Right lobe of liver (tissue), 6 donors: Measurements from ENCODE around the gene RASAL1. TPM values are rescaled to one million over a fixed set of nuclear protein-coding genes. Genes with fewer than 3 reads are reported as not detected.
"Not testable (repeated sequence)": the region's sequence is repeated elsewhere in the genome, so short reads cannot be mapped to it uniquely, and the experiment has no call there.

Experiments
- ATAC-seq, 4 donors: fragments of 200-7000 bp; cut with Tn5 transposase; one replicate each; pipeline ENCODE4 v1.9.1; 2020; ENCODE audit warnings: mild to moderate bottlenecking in 4 of 4, moderate library complexity in 4 of 4
- DNase-seq, 3 donors: peaks; one replicate each; pipeline ENCODE4 v3.0.0-alpha.2; 2020
- H3K27ac ChIP-seq, 3 donors: fragments of 200-600 bp; one replicate each; pipeline ENCODE4 v1.8.0; 2022
- H3K27me3 ChIP-seq, 2 donors: fragments of 200-600 bp; one replicate each; pipeline ENCODE4 v1.8.0; 2022
- H3K36me3 ChIP-seq, 4 donors: fragments of 200-600 bp; sonication (generic) in 1 of 4; one replicate each; pipeline versions ENCODE4 v1.5.1 to v1.8.0; 2017 to 2022; ENCODE audit warnings: control low read depth in 1 of 4
- H3K4me1 ChIP-seq, 4 donors: fragments of 200-600 bp; sonication (generic) in 1 of 4; one replicate each; pipeline versions ENCODE4 v1.5.1 to v1.8.0; 2017 to 2022; ENCODE audit warnings: control low read depth in 1 of 4
- H3K4me3 ChIP-seq, 3 donors: fragments of 200-600 bp; one replicate each; pipeline ENCODE4 v1.8.0; 2022
- H3K9me3 ChIP-seq, 4 donors: fragments of 200-600 bp; sonication (generic) in 1 of 4; one replicate each; pipeline versions ENCODE4 v1.5.1 to v1.8.0; 2017 to 2022; ENCODE audit warnings: control low read depth in 1 of 4
- POLR2A ChIP-seq: fragments of 450-650 bp; IDR thresholded peaks from one replicate; pipeline ENCODE4 v1.6.1; 2017; ENCODE audit warnings: antibody characterized with exemption, mild to moderate bottlenecking
- WGBS: methylation state at CpG from one replicate; pipeline ENCODE4 v1.1.6; 2018; ENCODE audit warnings: low coverage, low lambda C conversion rate; ENCODE audit not compliant: insufficient coverage; ENCODE audit errors: missing lambda C conversion rate; 5-methylcytosine and 5-hydroxymethylcytosine counted together
- intact Hi-C, 2 donors: fragments of 100-400 bp; cut with DNase I; formaldehyde crosslinking; loops; one replicate each; pipeline versions ENCODE4 v1.11.2 to v1.14.1; 2022
- total RNA-seq, 6 experiments: library from RNA; depleted of rRNA in 2 of 6; stranded (reverse); fragments of >200 nt in 2 of 6; fragmentation: NEBNext Ultra II Directional in 3 of 6; extraction: Animal tissue kit (Norgen Biotek cat#: 25700) in 3 of 6; gene quantifications; one replicate each; pipeline versions ENCODE4 v1.1.0 to v1.2.4, GENCODE V29; 2016 to 2023
- TF ChIP-seq, protein P1 (sequence below), 4 donors: fragments of 200-600 bp in 3 of 4; fragments of 450-650 bp in 1 of 4; IDR thresholded peaks; one replicate each; pipeline versions ENCODE4 v1.5.1 to v1.8.0; 2016 to 2022; ENCODE audit warnings: antibody characterized with exemption in 4 of 4, mild to moderate bottlenecking in 2 of 4
- donor health status: DM: no; HTN: yes; CAD: no.
- donor health status: DM: no; HTN: no; CAD: no.
- donor health status: DM: no; HTN: no; CAD: no.
- donor health status: DM: no; HTN: yes; CAD: no.
- donor health status: DM: no; HTN: yes; CAD: no.

The RASAL1 gene
- total RNA-seq, 6 experiments from 2014 or later: 0.10 to 0.24 (median 0.15) TPM; not detected in 2

DNA sequence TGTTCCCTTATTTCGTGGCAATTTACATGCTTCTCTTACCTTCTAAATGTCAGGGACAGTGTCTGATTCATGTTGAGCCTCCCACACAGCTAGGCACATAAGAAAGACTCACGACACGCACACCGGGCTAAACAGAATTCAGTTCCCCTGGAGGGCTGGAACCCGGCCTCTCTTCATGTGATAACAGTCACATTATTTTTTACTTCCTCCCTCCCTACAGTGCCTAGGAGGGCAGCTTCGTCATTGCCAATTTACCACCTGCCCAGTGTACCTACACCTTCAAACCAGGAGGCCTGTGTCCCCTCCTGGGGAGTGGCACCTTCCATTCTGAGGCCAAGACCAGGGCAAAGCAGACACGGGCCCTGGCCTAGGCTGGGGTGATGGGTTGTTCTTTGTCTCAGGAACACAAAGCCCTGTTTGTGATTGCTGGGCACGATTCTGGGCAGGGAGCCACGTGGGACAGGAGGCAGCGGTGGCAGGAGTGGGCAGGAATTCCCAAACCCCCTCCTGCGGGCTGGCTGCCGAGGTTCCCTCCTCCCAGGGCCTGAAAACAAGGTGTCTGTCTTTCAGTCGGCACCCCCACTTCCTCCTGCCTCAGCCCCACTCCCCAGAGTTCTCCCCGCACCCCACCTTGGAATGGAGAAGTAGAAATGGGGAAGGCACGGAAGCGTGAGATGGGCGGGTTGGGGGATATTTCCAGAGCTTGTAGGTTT lies 6.8 kb upstream of the RASAL1 start:
- Histone ChIP-seq H3K4me3 (no peak overlapping the region), H3K27ac (no peak overlapping the region), H3K27me3 (no peaks in the 10 kb centered on the region), H3K36me3 (no peaks in the 10 kb centered on the region), H3K4me1 (no peaks in the 10 kb centered on the region), H3K9me3 (no peaks in the 10 kb centered on the region)
- no peak for TF ChIP-seq POLR2A
- TF ChIP-seq, protein P1, sequence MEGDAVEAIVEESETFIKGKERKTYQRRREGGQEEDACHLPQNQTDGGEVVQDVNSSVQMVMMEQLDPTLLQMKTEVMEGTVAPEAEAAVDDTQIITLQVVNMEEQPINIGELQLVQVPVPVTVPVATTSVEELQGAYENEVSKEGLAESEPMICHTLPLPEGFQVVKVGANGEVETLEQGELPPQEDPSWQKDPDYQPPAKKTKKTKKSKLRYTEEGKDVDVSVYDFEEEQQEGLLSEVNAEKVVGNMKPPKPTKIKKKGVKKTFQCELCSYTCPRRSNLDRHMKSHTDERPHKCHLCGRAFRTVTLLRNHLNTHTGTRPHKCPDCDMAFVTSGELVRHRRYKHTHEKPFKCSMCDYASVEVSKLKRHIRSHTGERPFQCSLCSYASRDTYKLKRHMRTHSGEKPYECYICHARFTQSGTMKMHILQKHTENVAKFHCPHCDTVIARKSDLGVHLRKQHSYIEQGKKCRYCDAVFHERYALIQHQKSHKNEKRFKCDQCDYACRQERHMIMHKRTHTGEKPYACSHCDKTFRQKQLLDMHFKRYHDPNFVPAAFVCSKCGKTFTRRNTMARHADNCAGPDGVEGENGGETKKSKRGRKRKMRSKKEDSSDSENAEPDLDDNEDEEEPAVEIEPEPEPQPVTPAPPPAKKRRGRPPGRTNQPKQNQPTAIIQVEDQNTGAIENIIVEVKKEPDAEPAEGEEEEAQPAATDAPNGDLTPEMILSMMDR (IDR thresholded peaks at IDR 0.05): no peak
- DNase-seq (peak in 2 of 3 donors; percentile 52 to 61), ATAC-seq (peak; percentile 48 to 71 (median 64))
- 44% methylated on average over 5 of the region's 17 CpGs for WGBS
- intact Hi-C loops: no loop called here

DNA sequence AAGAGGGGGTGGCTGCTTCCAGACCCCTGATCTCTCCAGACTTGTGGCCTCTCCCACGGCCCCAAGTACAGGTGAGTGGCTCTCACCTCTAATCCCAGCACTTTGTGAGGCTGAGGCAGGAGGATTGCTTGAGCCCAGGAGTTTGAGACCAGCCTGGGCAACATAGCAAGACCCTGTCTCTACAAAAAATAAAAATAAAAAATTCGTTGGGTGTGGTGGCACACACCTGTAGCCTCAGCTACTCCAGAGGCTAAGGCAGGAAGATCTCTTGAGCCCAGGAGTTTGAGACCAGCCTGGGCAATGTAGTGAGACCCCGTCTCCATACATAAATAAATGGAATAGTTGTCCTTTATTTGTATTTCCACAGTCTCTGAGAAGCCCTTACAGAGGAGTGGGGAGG lies 6.2 kb upstream of the RASAL1 start:
- H3K36me3 ChIP-seq, H3K4me1 ChIP-seq, H3K4me3 ChIP-seq, ATAC-seq, H3K27ac ChIP-seq, H3K9me3 ChIP-seq, intact Hi-C loops, DNase-seq, H3K27me3 ChIP-seq: not testable (repeated sequence)
- WGBS: 61% methylated on average over 3 of the region's 3 CpGs

DNA sequence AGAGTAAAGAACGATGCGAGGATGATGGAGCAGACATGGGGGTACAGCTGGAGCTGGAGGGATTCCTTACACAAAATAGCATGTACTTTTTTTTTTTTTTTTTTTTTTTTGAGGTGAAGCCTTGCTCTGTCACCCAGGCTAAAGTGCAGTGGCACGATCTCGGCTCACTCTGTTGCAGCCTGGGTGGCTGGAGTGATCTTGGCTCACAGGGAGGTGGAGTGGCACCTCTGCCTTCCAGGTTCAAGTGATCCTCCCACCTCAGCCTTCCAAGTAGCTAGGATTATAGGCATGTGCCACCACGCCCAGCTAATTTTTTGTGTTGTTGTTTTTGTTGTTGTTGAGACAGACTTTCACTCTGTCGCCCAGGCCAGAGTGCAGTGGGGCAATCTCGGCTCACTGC lies 5.1 kb upstream of the RASAL1 start:
- H3K9me3 ChIP-seq: no peaks in the 10 kb centered on the region
- no peak overlapping the region for H3K4me3 ChIP-seq
- TF ChIP-seq, protein P1 (IDR thresholded peaks at IDR 0.05): no peak
- no peak for TF ChIP-seq POLR2A
- no peak for DNase-seq
- ATAC-seq: no peak
- no peaks in the 10 kb centered on the region for H3K36me3 ChIP-seq
- intact Hi-C loops: no loop called here
- H3K4me1 ChIP-seq: no peaks in the 10 kb centered on the region
- H3K27me3 ChIP-seq: no peaks in the 10 kb centered on the region
- no peak overlapping the region for H3K27ac ChIP-seq
- 65% methylated on average over 6 of the region's 7 CpGs for WGBS

DNA sequence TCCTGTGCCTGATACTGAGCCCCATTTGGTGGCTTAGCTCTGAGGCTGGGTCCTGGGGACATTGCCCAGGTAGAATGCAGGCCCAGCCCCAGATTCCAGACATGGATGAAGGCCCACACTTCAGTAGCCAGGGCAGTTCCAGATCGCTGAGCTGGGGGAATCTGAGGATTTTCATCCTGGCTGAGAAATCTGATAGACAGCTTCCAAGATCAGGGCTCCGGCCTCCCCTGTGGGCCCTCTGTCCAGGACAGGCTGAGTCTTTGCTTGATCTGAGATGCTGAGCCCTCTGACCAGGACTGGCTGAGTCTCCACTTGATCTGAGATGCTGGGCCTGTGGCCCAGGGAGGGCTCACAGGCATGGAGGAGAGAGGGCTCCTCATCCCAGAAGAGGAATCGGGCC lies 3.3 kb upstream of the RASAL1 start:
- TF ChIP-seq POLR2A: no peak
- TF ChIP-seq, protein P1 (IDR thresholded peaks at IDR 0.05): no peak
- WGBS: no CpG with 5 or more reads among the region's 3 CpGs
- Histone ChIP-seq H3K4me3 (no peak overlapping the region), H3K27me3 (no peaks in the 10 kb centered on the region), H3K27ac (no peak overlapping the region), H3K9me3 (no peaks in the 10 kb centered on the region), H3K4me1 (no peaks in the 10 kb centered on the region), H3K36me3 (no peaks in the 10 kb centered on the region)
- no peak for ATAC-seq
- intact Hi-C loops: no loop called here
- DNase-seq: no peak

DNA sequence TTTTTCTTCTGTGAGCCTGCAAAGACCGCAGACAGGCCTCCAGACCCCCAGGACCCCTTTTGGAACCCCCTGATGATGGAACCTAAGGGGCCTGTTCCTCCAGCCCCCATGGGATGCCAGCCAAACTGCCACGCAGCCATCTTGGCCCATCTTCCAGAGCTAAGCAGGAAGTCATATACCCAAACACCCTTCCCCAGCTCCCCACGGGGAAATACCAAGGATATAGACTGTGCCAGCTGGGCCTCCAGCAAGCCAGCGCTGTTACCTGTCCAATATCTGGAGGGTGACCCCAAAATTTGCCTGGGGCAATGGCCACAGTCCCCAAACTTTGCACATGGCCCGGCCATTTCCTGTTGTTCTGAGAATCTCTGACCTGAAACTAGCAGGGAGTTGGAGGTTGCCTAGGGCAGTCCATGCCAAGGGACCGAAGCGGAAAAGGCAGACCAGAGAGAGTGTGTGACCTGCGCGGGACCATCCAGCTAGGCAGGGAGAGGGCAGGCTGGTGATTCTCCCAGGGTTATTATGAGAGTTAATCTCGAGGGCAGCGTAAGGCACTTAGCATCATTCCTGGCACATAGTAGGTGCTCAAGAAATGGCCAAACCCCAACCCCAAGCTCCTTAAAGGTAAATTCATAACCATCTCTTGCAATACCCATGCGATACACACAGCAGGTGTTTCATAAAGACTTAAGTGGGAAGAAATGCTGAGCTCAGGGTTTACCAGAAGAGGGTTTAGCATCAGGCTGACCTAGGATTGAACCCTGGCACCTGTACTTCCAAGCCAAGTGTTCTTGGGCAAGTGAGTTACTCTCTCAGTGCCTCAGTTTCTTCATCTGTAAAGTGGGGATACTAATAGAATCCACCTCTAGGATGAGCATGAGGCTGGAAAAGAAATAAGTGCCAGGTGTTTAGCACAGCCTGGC lies 2.6 kb upstream of the RASAL1 start:
- H3K27ac ChIP-seq: no peak overlapping the region
- WGBS: 43% methylated on average over 4 of the region's 12 CpGs
- DNase-seq (peak in 1 of 3 donors; percentile 31), ATAC-seq (no peak)
- no peaks in the 10 kb centered on the region for H3K36me3 ChIP-seq
- H3K4me3 ChIP-seq: no peak overlapping the region
- H3K27me3 ChIP-seq: no peaks in the 10 kb centered on the region
- no peaks in the 10 kb centered on the region for H3K4me1 ChIP-seq
- intact Hi-C loops: no loop called here
- H3K9me3 ChIP-seq: no peaks in the 10 kb centered on the region
- TF ChIP-seq, protein P1 (IDR thresholded peaks at IDR 0.05): no peak
- no peak for TF ChIP-seq POLR2A
